ENCODE measurements around the gene GNA14. TPM values are rescaled to one million over a fixed set of nuclear protein-coding genes. Genes with fewer than 3 reads are reported as not detected.

The GNA14 gene
- total RNA-seq, 1 experiment from 2014 or later = 1.3 TPM

- no peak for DNase-seq
- Histone ChIP-seq H3K9me2 (ENCODE audit: insufficient read depth) (no peaks in the 10 kb centered on the region), H4K20me1 (ENCODE audit: insufficient read depth) (no peaks in the 10 kb centered on the region), H3K4me2 (no peak overlapping the region), H3K36me3 (ENCODE audit: low read depth) (no peaks in the 10 kb centered on the region), H3K27me3 (ENCODE audit: insufficient read depth, low read depth) (no peaks in the 10 kb centered on the region), H3K4me3 (no peak overlapping the region), H3K9me3 (ENCODE audit: insufficient read depth, low read depth) (no peaks in the 10 kb centered on the region), H3K79me2 (ENCODE audit: low read depth) (no peaks in the 10 kb centered on the region), H3K27ac (no peak overlapping the region), H2AFZ (no peak overlapping the region), H3F3A (ENCODE audit: insufficient read depth, low read depth) (no peaks in the 10 kb centered on the region), H3K4me1 (replicated peaks; ENCODE audit: insufficient read depth) (no peaks in the 10 kb centered on the region)
- intact Hi-C loops (cut with micrococcal nuclease; ENCODE audit: unreplicated experiment) = no loop called here
- ChIA-PET POLR2A (ENCODE audit: unreplicated experiment) (no interaction called here), CTCF (no interaction called here)
- no peak for TF ChIP-seq EZH2 (IDR thresholded peaks at IDR 0.05; ENCODE audit: low read depth)
- no peak for TF ChIP-seq CTCF (conservative IDR thresholded peaks at IDR 0.05)
- BruUV-seq (replicated peaks) = no TSS peak
These were observed 145.6 kb downstream of the GNA14 start for GRCh38 chr9:77502568-77502967.

- POLR2A ChIA-PET (ENCODE audit: unreplicated experiment) = interaction anchor here (0.6 kb wide), 1 partner anchor 613 kb away, joined by 6 read pairs; no protein-coding TSS in a partner anchor
- no peaks in the 10 kb centered on the region for H3K27me3 ChIP-seq (ENCODE audit: insufficient read depth, low read depth)
- H4K20me1 ChIP-seq (ENCODE audit: insufficient read depth) = no peaks in the 10 kb centered on the region
- H3K9me2 ChIP-seq (ENCODE audit: insufficient read depth) = 0 out of 2 replicates have a peak, but pooled peaks cover 5% of the 10 kb centered on the region
- H3K79me2 ChIP-seq (ENCODE audit: low read depth) = no peaks in the 10 kb centered on the region
- no peaks in the 10 kb centered on the region for H3K9me3 ChIP-seq (ENCODE audit: insufficient read depth, low read depth)
- no peak for DNase-seq
- no peaks in the 10 kb centered on the region for H3F3A ChIP-seq (ENCODE audit: insufficient read depth, low read depth)
- TF ChIP-seq EZH2 (IDR thresholded peaks at IDR 0.05; ENCODE audit: low read depth) (no peak), CTCF (conservative IDR thresholded peaks at IDR 0.05) (no peak)
- H3K4me1 ChIP-seq (replicated peaks; ENCODE audit: insufficient read depth) = 0 out of 2 replicates have a peak, but pooled peaks cover 13% of the 10 kb centered on the region
- H3K36me3 ChIP-seq (ENCODE audit: low read depth) = no peaks in the 10 kb centered on the region
- intact Hi-C loops (cut with micrococcal nuclease; ENCODE audit: unreplicated experiment) = no loop called here
- BruUV-seq (replicated peaks) = no TSS peak
- CTCF ChIA-PET = no interaction called here
- no peak overlapping the region for H3K27ac ChIP-seq
- no peak overlapping the region for H3K4me2 ChIP-seq
- H3K4me3 ChIP-seq = no peak overlapping the region
- no peak overlapping the region for H2AFZ ChIP-seq
These were observed 149.2 kb downstream of the GNA14 start for GRCh38 chr9:77498891-77499290.

GRCh38 chr9:77497322-77498198, 150.6 kb downstream of the GNA14 start:
- Histone ChIP-seq H3K4me2 (no peak overlapping the region), H2AFZ (no peak overlapping the region), H3K36me3 (ENCODE audit: low read depth) (no peaks in the 10 kb centered on the region), H3F3A (ENCODE audit: insufficient read depth, low read depth) (no peaks in the 10 kb centered on the region), H3K4me3 (no peak overlapping the region), H4K20me1 (ENCODE audit: insufficient read depth) (no peaks in the 10 kb centered on the region), H3K9me3 (ENCODE audit: insufficient read depth, low read depth) (no peaks in the 10 kb centered on the region), H3K27me3 (ENCODE audit: insufficient read depth, low read depth) (no peaks in the 10 kb centered on the region), H3K27ac (no peak overlapping the region), H3K79me2 (ENCODE audit: low read depth) (no peaks in the 10 kb centered on the region), H3K9me2 (ENCODE audit: insufficient read depth) (0 out of 2 replicates have a peak, but pooled peaks cover 5% of the 10 kb centered on the region), H3K4me1 (replicated peaks; ENCODE audit: insufficient read depth) (0 out of 2 replicates have a peak, but pooled peaks cover 13% of the 10 kb centered on the region)
- no peak for DNase-seq
- ChIA-PET CTCF (no interaction called here), POLR2A (ENCODE audit: unreplicated experiment) (no interaction called here)
- no peak for TF ChIP-seq CTCF (conservative IDR thresholded peaks at IDR 0.05)
- no peak for TF ChIP-seq EZH2 (IDR thresholded peaks at IDR 0.05; ENCODE audit: low read depth)
- no TSS peak for BruUV-seq (replicated peaks)
- intact Hi-C loops (cut with micrococcal nuclease; ENCODE audit: unreplicated experiment) = no loop called here

Measured in PC-9 (cell line).